Neutrophil (primary cell): ENCODE data around the gene AGAP1.

Experiments
- H3K27ac ChIP-seq: fragments of 200-600 bp; sonication (generic); 2 replicates; pipeline ENCODE4 v1.5.1; 2016; ENCODE audit warnings: mild to moderate bottlenecking, moderate library complexity
- H3K27me3 ChIP-seq: fragments of 200-600 bp; sonication (generic); 2 replicates; pipeline ENCODE4 v1.6.0; 2016; ENCODE audit warnings: mild to moderate bottlenecking
- H3K36me3 ChIP-seq: fragments of 200-600 bp; sonication (generic); 2 replicates; pipeline ENCODE4 v1.5.1; 2017
- H3K4me1 ChIP-seq, 2 experiments: fragments of 200-600 bp in 1 of 2; sonication (generic) in 1 of 2; 1 replicate in 1 of 2; 2 replicates in 1 of 2; pipeline versions ENCODE4 v1.5.1 to v1.6.1; 2013 to 2016; ENCODE audit warnings: low read depth in 1 of 2, low read length in 1 of 2, mild to moderate bottlenecking in 1 of 2, moderate library complexity in 1 of 2; ENCODE audit not compliant: control insufficient read depth in 1 of 2, insufficient read depth in 1 of 2
- H3K4me3 ChIP-seq, 2 experiments: fragments of 200-600 bp in 1 of 2; sonication (generic) in 1 of 2; 1 replicate in 1 of 2; 2 replicates in 1 of 2; pipeline ENCODE4 v1.5.1; 2013 to 2016; ENCODE audit warnings: low read depth in 1 of 2, low read length in 1 of 2, mild to moderate bottlenecking in 1 of 2, moderate library complexity in 1 of 2
- H3K9me3 ChIP-seq: fragments of 200-600 bp; sonication (generic); 2 replicates; pipeline ENCODE4 v1.5.1; 2016
- CTCF ChIP-seq: fragments of 200-600 bp; sonication (generic); IDR thresholded peaks from 2 replicates; pipeline ENCODE4 v1.5.1; 2016; ENCODE audit warnings: antibody characterized with exemption

The AGAP1 gene

GRCh38 chr2:235896061-235896460 is 402.2 kb downstream of the AGAP1 start:
- no peaks in the 10 kb centered on the region for H3K4me1 ChIP-seq
- H3K27me3 ChIP-seq: no peaks in the 10 kb centered on the region
- H3K27ac ChIP-seq: no peak overlapping the region
- no peak for TF ChIP-seq CTCF
- H3K9me3 ChIP-seq: no peaks in the 10 kb centered on the region
- no peaks in the 10 kb centered on the region for H3K36me3 ChIP-seq
- H3K4me3 ChIP-seq: no peak overlapping the region

GRCh38 chr2:235897992-235898391 is 404.1 kb downstream of the AGAP1 start:
- TF ChIP-seq CTCF: no peak
- H3K27me3 ChIP-seq: no peaks in the 10 kb centered on the region
- H3K36me3 ChIP-seq: no peaks in the 10 kb centered on the region
- no peak overlapping the region for H3K4me3 ChIP-seq
- no peaks in the 10 kb centered on the region for H3K4me1 ChIP-seq
- no peaks in the 10 kb centered on the region for H3K9me3 ChIP-seq
- no peak overlapping the region for H3K27ac ChIP-seq

GRCh38 chr2:235898766-235899165 is 404.9 kb downstream of the AGAP1 start:
- H3K27me3 ChIP-seq: peaks cover under 1% of the 10 kb centered on the region
- H3K4me1 ChIP-seq: no peaks in the 10 kb centered on the region
- H3K9me3 ChIP-seq: no peaks in the 10 kb centered on the region
- H3K27ac ChIP-seq: no peak overlapping the region
- H3K36me3 ChIP-seq: no peaks in the 10 kb centered on the region
- no peak for TF ChIP-seq CTCF
- no peak overlapping the region for H3K4me3 ChIP-seq

- no peaks in the 10 kb centered on the region for H3K4me1 ChIP-seq
- no peak for TF ChIP-seq CTCF
- H3K27me3 ChIP-seq: peaks cover 9% of the 10 kb centered on the region
- H3K27ac ChIP-seq: no peak overlapping the region
- H3K36me3 ChIP-seq: no peaks in the 10 kb centered on the region
- no peak overlapping the region for H3K4me3 ChIP-seq
- no peaks in the 10 kb centered on the region for H3K9me3 ChIP-seq
Measured at GRCh38 chr2:235900631-235901030, 406.8 kb downstream of the AGAP1 start.

GRCh38 chr2:235901243-235901642 is 407.4 kb downstream of the AGAP1 start:
- H3K4me3 ChIP-seq: no peak overlapping the region
- no peaks in the 10 kb centered on the region for H3K9me3 ChIP-seq
- no peak for TF ChIP-seq CTCF
- peaks cover 9% of the 10 kb centered on the region for H3K27me3 ChIP-seq
- H3K27ac ChIP-seq: no peak overlapping the region
- no peaks in the 10 kb centered on the region for H3K4me1 ChIP-seq
- no peaks in the 10 kb centered on the region for H3K36me3 ChIP-seq
